GM18907 (cell line): ENCODE data around the gene CCL15.
"Not testable (repeated sequence)": the region's sequence is repeated elsewhere in the genome, so short reads cannot be mapped to it uniquely, and the experiment has no call there.

Experiments used
- ATAC-seq: cut with Tn5 transposase; IDR thresholded peaks from one replicate; pipeline ENCODE4 v1.9.1; 2021; ENCODE audit warnings: mild to moderate bottlenecking, moderate library complexity; ENCODE audit not compliant: unreplicated experiment

CCL15 gene

GRCh38 chr17:36001110-36001771, at the start of gene CCL15:
TSS of gene CCL15 (minus strand) at chr17:36001553. CDS start at chr17:36001492, 61 bp downstream.
- ATAC-seq: no peak

GRCh38 chr17:36049643-36050042, 48.3 kb upstream of the CCL15 start:
- ATAC-seq: no peak

GRCh38 chr17:36048066-36048465, 46.7 kb upstream of the CCL15 start:
- no peak for ATAC-seq

GRCh38 chr17:36036235-36036634, 34.9 kb upstream of the CCL15 start:
- no peak for ATAC-seq

DNA sequence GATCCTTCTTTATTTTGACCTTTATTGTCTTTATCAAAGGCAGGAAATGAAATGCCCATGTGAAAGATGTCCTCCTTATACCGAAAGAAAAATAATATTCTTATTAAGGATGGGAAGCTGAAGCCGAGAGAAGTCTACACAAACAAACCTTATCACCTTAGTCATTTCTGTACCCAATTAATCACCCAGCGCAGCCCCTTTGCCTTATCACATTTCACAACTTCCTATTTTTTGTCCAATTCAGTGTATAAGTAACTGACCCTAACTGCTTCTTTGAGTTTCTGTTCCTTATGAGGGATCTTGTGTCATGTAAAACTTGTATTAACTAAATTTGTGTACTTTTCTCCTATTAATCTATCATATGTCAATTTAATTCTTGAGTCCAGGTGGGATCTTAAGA, 32.8 kb upstream of the CCL15 start:
- ATAC-seq: no peak

GRCh38 chr17:36030956-36031355, 29.6 kb upstream of the CCL15 start:
- no peak for ATAC-seq

GRCh38 chr17:36027761-36028160, 26.4 kb upstream of the CCL15 start:
- ATAC-seq: no peak

GRCh38 chr17:36024106-36024869, 22.9 kb upstream of the CCL15 start:
- ATAC-seq: no peak

DNA sequence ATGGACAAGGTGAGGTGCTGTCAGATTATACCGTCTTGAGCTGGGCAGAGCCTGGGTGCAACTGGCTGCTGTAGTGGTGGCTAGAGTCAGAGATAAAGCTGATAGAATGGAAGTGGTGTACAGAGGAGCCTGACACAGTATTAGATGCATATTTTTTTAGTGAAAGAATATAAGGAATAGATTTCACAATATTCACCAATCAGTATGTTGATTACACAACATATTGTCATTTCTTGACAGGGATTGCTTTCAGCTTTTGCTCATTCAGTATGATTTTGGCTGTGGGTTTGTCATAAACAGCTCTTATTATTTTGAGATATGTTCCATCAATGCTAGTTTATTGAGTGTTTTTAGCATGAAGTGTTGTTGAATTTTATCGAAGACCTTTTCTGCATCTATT, 18.1 kb upstream of the CCL15 start:
- no peak for ATAC-seq

DNA sequence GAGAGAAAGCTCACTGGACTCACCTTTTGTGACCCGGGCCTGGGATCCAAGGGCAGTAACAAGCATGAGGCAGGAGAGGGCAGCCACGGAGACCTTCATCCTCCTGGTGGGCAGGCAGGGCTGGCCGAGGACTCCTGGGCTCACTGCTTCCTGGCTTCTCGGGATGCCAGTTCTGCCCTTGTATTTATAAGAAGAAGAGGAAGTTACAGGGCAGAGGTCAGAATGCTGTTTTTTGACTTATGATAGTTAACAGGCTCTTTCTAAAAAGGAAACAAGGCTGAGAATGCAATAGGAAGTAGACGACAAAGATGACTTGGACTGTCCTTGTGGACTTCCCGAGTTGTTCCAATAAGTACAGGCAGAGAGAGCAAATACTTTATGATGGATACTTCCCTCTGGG, 16.4 kb upstream of the CCL15 start, which contains the start of gene CCL23:
Gene CCL23 (minus strand): TSS at position 174 of the 400 bp plus-strand sequence. CDS start 75 bp downstream, at position 99.
- ATAC-seq: no peak

- ATAC-seq: no peak
Observed at GRCh38 chr17:36016555-36016954, 15.2 kb upstream of the CCL15 start.

DNA sequence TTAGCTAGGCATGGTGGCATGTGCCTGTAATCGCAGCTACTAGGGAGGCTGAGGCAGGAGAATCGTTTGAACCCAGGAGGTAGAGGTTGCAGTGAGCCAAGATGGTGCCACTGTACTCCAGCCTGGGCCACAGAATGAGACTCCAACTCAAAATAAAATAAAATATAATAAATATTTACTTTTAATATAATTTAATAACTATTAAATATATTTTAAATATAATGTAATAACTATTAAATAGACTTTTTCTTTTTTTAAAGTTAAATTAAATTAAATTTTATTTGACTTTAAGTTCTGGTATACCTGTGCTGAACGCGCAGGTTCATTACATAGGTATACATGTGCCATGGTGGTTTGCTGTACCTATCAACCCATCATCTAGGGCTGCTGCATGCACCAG, 14.5 kb upstream of the CCL15 start:
- ATAC-seq: not testable (repeated sequence)

GRCh38 chr17:36014946-36015345, 13.6 kb upstream of the CCL15 start:
- no peak for ATAC-seq

DNA sequence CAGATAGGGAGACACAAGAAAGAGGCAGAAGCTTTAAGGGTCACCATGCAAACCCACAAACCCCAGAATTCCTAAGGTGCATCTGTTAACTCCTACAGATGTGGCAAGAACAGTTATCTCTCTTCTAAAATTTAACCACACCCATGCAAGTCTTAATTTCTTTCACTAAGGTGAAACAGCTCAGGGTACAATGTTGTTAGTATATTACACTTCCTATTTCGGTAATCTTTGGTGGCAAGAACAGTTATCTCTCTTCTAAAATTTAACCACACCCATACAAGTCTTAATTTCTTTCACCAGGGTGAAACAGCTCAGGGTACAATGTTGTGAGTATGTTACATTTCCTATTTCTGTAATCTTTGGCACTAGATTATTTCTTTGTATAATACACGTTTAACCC, 9.8 kb upstream of the CCL15 start:
- ATAC-seq: no peak

DNA sequence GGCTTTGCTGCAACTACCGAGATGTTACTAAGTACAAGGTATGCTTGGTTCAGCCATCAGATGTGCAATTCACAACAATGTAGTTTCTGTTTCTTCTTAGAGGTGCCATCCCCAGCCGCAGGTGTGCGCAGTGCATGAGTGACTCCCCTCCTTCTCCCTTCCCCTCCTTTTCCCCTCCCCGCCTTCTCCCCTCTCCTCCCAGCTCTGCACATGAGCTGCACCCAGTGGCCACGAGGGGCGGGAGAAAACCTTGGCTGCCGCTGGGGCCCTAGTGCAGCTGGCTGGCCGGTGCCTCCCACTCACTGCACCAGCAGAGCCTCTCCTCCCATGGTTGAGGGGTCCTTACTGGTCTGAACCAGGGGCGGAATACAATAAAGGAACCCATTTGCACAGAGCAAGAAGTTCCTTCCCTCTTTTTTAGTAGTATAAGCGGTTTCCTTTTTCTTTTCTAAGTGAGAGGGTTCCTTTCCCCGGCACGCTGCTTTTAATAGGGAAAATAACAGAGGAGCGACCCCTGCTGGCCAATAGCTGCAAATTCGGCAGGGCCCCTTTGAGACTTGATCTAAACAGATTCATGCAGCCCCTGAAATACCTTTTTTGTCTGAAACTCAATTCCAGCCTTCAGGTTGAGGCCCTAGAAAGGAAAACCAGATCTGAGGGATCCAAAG, 7.8 kb upstream of the CCL15 start:
- ATAC-seq: no peak

DNA sequence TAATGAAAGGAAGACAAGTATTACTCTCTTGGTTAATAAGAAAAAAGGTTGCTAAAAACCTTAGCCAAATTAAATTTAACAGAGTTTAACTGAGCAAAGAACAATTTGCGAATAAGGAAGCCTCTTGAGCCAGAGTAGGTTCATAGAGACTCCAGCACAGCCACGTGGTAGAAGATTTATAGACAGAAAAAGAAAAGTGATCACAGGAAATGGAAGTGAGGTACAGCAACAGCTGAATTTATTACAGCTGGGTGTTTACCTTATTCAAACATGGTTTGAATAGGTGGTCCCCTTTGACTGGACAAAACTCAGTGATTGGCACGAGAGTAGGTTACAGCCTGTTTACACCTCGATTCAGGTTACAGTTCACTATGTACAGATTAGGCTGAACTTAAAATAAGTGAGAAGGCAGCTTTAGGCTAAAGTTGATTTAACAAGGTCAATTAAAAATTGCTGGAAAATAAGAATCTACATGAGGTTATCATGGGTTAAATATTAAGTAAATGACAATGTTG, 3.3 kb upstream of the CCL15 start:
- no peak for ATAC-seq

DNA sequence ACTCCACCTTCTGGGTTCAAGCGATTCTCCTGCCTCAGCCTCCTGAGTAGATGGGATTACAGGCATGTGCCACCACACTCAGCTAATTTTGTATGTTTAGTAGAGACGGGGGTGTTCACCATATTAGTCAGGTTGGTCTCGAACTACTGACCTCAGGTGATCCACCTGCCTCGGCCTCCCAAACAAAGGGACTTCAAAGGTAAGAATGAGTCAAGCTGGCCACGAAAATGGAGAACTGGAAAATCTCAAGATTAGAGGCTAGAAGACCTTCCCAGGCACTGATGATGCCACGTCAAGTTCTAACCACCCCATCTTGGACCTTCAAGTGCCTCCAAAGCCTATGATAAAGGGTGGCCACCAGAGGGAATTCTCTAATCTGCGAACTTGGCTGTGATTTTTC, 1.3 kb upstream of the CCL15 start:
- ATAC-seq: no peak

- ATAC-seq: no peak
Observed at GRCh38 chr17:36001862-36002603, 680 bp upstream of the CCL15 start.

DNA sequence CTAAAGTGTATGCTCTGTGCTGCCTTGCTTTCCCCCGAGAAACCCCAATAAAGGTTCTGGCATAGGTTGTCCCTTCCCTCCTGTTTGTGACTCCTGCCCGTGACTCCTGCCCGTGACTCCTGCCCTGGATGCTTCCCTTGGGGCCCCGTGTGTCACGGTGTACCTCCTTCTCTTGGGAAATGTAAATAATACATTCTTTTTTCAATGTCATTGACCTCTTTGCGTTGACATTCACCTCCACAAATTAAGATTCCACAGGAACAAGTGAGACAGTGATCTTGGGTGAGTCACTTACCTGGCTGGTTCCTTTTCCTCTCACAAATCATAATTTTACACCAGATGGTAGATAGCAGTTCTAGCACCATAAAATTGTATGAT, 632 bp downstream of the CCL15 start:
- ATAC-seq: no peak

DNA sequence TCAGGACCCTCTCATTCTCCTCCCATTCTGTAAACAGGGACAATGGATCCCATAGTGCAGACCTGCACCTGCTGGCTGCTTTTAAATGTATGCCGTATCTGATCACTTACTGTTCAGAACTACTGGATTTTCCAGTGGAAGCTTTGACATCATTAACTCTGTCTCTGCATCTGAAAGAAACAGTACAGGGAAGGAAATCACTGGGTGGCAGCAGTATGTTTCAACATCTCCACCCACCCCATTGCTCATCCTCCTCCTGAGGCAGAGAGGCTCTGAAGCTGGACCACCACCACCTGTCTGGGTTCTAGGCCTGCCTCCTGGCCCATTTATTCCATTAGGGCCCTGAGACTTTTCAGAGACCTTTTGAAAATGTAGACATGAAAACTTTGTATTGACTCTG, 2.6 kb downstream of the CCL15 start:
- ATAC-seq: no peak

DNA sequence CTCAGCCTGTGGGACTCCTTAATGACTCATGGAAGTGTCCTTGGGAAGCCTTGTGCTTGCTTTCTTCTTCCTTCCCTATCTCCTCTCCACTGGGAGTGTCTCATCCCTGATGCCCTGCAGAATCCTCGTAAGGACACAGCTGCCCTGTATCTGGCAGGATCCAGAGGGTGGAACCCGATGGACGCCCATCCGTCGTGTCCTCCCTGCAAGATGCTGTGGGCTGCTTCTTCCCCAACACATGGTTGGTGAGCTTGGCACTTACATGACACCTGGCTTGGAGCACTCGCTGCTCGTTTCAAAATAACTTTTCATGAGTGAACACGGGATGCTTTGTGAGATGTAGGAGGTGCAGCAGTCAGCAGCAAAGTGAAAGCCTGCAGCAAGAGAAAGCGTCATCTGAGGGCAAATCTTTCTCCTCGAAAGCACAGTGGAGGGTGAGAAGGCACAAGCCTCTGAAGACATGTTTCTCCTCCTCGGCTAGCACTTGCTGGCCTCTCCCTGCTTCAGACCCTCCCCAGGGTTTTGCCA, 3.3 kb downstream of the CCL15 start:
- ATAC-seq: no peak
